ENCODE results near the gene ZNF735. TPM values are rescaled to one million over a fixed set of nuclear protein-coding genes. Genes with fewer than 3 reads are reported as not detected.

ZNF735 gene
- total RNA-seq, 1 donor from 2014 or later, result not detected

GRCh38 chr7:64182036-64182790 lies 24.8 kb upstream of the ZNF735 start:
- no peak overlapping the region for H3K27ac Mint-ChIP-seq
- TF ChIP-seq, protein P1, sequence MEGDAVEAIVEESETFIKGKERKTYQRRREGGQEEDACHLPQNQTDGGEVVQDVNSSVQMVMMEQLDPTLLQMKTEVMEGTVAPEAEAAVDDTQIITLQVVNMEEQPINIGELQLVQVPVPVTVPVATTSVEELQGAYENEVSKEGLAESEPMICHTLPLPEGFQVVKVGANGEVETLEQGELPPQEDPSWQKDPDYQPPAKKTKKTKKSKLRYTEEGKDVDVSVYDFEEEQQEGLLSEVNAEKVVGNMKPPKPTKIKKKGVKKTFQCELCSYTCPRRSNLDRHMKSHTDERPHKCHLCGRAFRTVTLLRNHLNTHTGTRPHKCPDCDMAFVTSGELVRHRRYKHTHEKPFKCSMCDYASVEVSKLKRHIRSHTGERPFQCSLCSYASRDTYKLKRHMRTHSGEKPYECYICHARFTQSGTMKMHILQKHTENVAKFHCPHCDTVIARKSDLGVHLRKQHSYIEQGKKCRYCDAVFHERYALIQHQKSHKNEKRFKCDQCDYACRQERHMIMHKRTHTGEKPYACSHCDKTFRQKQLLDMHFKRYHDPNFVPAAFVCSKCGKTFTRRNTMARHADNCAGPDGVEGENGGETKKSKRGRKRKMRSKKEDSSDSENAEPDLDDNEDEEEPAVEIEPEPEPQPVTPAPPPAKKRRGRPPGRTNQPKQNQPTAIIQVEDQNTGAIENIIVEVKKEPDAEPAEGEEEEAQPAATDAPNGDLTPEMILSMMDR (conservative IDR thresholded peaks at IDR 0.05), result no peak
- no peak overlapping the region for H3K4me3 Mint-ChIP-seq
- H3K9me3 Mint-ChIP-seq, result no peaks in the 10 kb centered on the region
- no peaks in the 10 kb centered on the region for H3K27me3 Mint-ChIP-seq
- no peaks in the 10 kb centered on the region for H3K36me3 Mint-ChIP-seq
- H3K4me1 Mint-ChIP-seq (ENCODE audit: unreplicated experiment), result no peaks in the 10 kb centered on the region
- DNase-seq (ENCODE audit: extremely low spot score, unreplicated experiment), result no peak

- H3K36me3 Mint-ChIP-seq, result no peaks in the 10 kb centered on the region
- H3K4me1 Mint-ChIP-seq (ENCODE audit: unreplicated experiment), result no peaks in the 10 kb centered on the region
- DNase-seq (ENCODE audit: extremely low spot score, unreplicated experiment), result no peak
- no peaks in the 10 kb centered on the region for H3K9me3 Mint-ChIP-seq
- H3K27ac Mint-ChIP-seq, result no peak overlapping the region
- TF ChIP-seq, protein P1 (conservative IDR thresholded peaks at IDR 0.05), result peak; percentile 40
- no peaks in the 10 kb centered on the region for H3K27me3 Mint-ChIP-seq
- H3K4me3 Mint-ChIP-seq, result no peak overlapping the region
Measured at GRCh38 chr7:64183126-64183742, 23.8 kb upstream of the ZNF735 start.

DNA sequence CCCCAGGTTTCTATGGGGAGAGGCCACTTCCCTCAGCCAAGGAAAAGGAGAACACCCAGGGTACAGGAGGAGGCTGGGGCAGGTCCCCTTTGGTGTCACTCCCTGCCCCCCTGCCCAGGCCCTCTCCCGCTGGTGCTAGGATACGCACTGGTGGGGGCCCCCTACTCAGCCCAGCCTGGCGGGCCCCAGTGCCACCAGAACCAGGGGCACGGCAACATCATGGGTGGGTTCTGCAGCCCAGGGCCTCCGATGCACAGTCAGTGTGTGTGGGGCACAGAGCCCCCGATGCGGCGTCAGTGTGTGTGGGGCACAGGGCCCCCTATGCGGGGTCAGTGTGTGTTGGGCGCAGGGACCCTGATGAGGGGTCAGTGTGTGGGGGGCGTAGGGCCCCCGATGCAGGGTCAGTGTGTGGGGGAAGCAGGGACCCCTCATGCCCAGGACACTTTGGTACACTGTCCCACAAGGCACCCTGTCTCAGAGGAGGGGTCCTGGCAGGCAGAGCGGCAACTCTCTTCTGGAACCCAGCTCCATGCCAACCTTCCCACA lies 23.1 kb upstream of the ZNF735 start:
- no peaks in the 10 kb centered on the region for H3K4me1 Mint-ChIP-seq (ENCODE audit: unreplicated experiment)
- H3K4me3 Mint-ChIP-seq, result no peak overlapping the region
- H3K36me3 Mint-ChIP-seq, result no peaks in the 10 kb centered on the region
- no peaks in the 10 kb centered on the region for H3K9me3 Mint-ChIP-seq
- no peak overlapping the region for H3K27ac Mint-ChIP-seq
- no peaks in the 10 kb centered on the region for H3K27me3 Mint-ChIP-seq
- TF ChIP-seq, protein P1 (conservative IDR thresholded peaks at IDR 0.05), result no peak
- DNase-seq (ENCODE audit: extremely low spot score, unreplicated experiment), result no peak

- TF ChIP-seq, protein P1 (conservative IDR thresholded peaks at IDR 0.05), result no peak
- H3K27ac Mint-ChIP-seq, result no peak overlapping the region
- DNase-seq (ENCODE audit: extremely low spot score, unreplicated experiment), result no peak
- H3K9me3 Mint-ChIP-seq, result no peaks in the 10 kb centered on the region
- no peaks in the 10 kb centered on the region for H3K27me3 Mint-ChIP-seq
- no peaks in the 10 kb centered on the region for H3K4me1 Mint-ChIP-seq (ENCODE audit: unreplicated experiment)
- no peak overlapping the region for H3K4me3 Mint-ChIP-seq
- H3K36me3 Mint-ChIP-seq, result no peaks in the 10 kb centered on the region
Measured at GRCh38 chr7:64184376-64184775, 22.6 kb upstream of the ZNF735 start.

DNA sequence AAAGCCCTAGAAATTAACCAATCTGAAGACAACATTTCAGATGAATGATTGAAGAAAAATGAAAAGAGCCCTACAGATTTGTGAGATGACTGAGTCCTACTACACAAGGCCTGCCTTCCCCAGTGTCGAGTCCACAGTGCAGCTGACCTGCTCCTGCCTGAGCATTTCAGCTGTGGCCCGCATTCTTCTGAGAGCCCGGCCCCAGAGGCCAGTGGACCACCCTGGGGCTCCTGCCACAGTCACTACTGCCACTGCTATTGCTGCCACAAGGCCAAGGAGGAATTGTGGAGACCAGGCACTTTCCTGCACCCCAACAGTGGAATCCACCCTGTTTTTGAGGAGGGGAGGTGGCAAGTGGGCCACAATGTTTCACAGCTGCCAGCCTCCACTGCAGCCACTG lies 19.6 kb upstream of the ZNF735 start:
- Mint-ChIP-seq H3K4me1 (ENCODE audit: unreplicated experiment) (no peaks in the 10 kb centered on the region), H3K36me3 (no peaks in the 10 kb centered on the region), H3K9me3 (no peaks in the 10 kb centered on the region), H3K27ac (no peak overlapping the region), H3K4me3 (no peak overlapping the region), H3K27me3 (no peaks in the 10 kb centered on the region)
- TF ChIP-seq, protein P1 (conservative IDR thresholded peaks at IDR 0.05), result no peak
- no peak for DNase-seq (ENCODE audit: extremely low spot score, unreplicated experiment)

Measured in type B pancreatic cell (in vitro differentiated cells).